Endothelial cell of umbilical vein (primary cell): ENCODE measurements around the gene TMEM33. TPM values are rescaled to one million over a fixed set of nuclear protein-coding genes. Genes with fewer than 3 reads are reported as not detected.

Experiments used
- BruUV-seq: library from RNA; stranded (reverse); fragments of 400-500 nt; replicated peaks from 2 replicates; lab custom pipeline; 2021; lab: Mats Ljungman, UMichigan
- CTCF ChIA-PET: fragments of 300-600, 350-600 bp; sonication (Branson Sonifier 250); formaldehyde crosslinking; loops from one replicate; lab custom pipeline; 2021; ENCODE audit warnings: antibody characterized with exemption, inconsistent platforms; lab: Charles Lee
- POLR2A ChIA-PET: fragments of 300-600, 350-600 bp; sonication (Branson Sonifier 250); formaldehyde crosslinking; loops from one replicate; lab custom pipeline; 2021; ENCODE audit warnings: antibody characterized with exemption, inconsistent platforms; lab: Charles Lee
- DNase-seq: peaks from one replicate; pipeline ENCODE4 v3.0.0-alpha.2; 2011; ENCODE audit warnings: low read depth, low spot score
- FAIRE-seq: peaks from 2 replicates; lab custom pipeline; 2011; peaks lifted over from hg19 to GRCh38; lab: Jason Lieb, UNC
- H2AFZ ChIP-seq: 2 replicates; pipeline ENCODE4 v1.6.0; 2012; ENCODE audit warnings: low read depth, low read length, control low read depth, inconsistent platforms
- H3K27ac ChIP-seq: 2 replicates; pipeline ENCODE4 v1.5.1; 2011; ENCODE audit warnings: low read depth, mild to moderate bottlenecking, control low read depth, low read length, moderate library complexity; ENCODE audit not compliant: insufficient read depth
- H3K27me3 ChIP-seq, 2 experiments: 2 replicates each; pipeline versions ENCODE4 v1.6.0 to v1.6.1; 2011; ENCODE audit warnings: low read length in 2 of 2, mixed read lengths in 1 of 2; ENCODE audit not compliant: control insufficient read depth in 2 of 2, insufficient read depth in 2 of 2
- H3K36me3 ChIP-seq, 2 experiments: 2 replicates in 1 of 2; 3 replicates in 1 of 2; pipeline ENCODE4 v1.5.1; 2011; ENCODE audit warnings: low read length in 2 of 2, mild to moderate bottlenecking in 1 of 2, moderate library complexity in 1 of 2; ENCODE audit not compliant: control insufficient read depth in 2 of 2, insufficient read depth in 2 of 2; ENCODE audit errors: extremely low read depth in 1 of 2
- H3K4me1 ChIP-seq: 3 replicates; pipeline ENCODE4 v1.5.1; 2011; ENCODE audit warnings: mild to moderate bottlenecking, low read length; ENCODE audit not compliant: control insufficient read depth, insufficient read depth; ENCODE audit errors: extremely low read depth
- H3K4me2 ChIP-seq: 2 replicates; pipeline ENCODE4 v1.6.1; 2011; ENCODE audit warnings: low read length, control low read depth, mixed read lengths; ENCODE audit not compliant: insufficient read depth
- H3K4me3 ChIP-seq, 3 experiments: fragments of 200-600 bp in 1 of 3; sonication (generic), shearing (Covaris generic) in 1 of 3; replicated peaks in 1 of 3; 2 replicates each; pipeline ENCODE4 v1.5.1; 2011 to 2016; ENCODE audit warnings: control low read depth in 3 of 3, low read length in 3 of 3, mild to moderate bottlenecking in 2 of 3, inconsistent platforms in 1 of 3, low read depth in 1 of 3, moderate library complexity in 1 of 3; ENCODE audit not compliant: insufficient read depth in 1 of 3
- H3K79me2 ChIP-seq: 2 replicates; pipeline ENCODE4 v1.6.0; 2012; ENCODE audit warnings: low read length, inconsistent platforms; ENCODE audit not compliant: control insufficient read depth, insufficient read depth
- H3K9ac ChIP-seq: replicated peaks from 2 replicates; pipeline ENCODE3; 2011; ENCODE audit warnings: low read length, control low read depth; ENCODE audit not compliant: insufficient read depth; ENCODE audit errors: extremely low read depth
- H3K9me1 ChIP-seq: replicated peaks from 3 replicates; pipeline ENCODE4 v1.6.0; 2011; ENCODE audit warnings: mild to moderate bottlenecking, low read length; ENCODE audit not compliant: control insufficient read depth, insufficient read depth; ENCODE audit errors: extremely low read depth
- H3K9me3 ChIP-seq: replicated peaks from 2 replicates; pipeline ENCODE4 v1.5.1; 2012; ENCODE audit warnings: low read length, inconsistent platforms; ENCODE audit not compliant: control insufficient read depth, insufficient read depth
- H4K20me1 ChIP-seq: replicated peaks from 2 replicates; pipeline ENCODE3; 2011; ENCODE audit warnings: mild to moderate bottlenecking, low read length; ENCODE audit not compliant: control insufficient read depth, insufficient read depth; ENCODE audit errors: extremely low read depth
- CTCF ChIP-seq, 2 donors: IDR thresholded peaks; 1 replicate in 1 of 2; 2 replicates in 1 of 2; pipeline ENCODE4 v1.5.1; 2011; ENCODE audit warnings: low read length in 2 of 2, mild to moderate bottlenecking in 2 of 2, moderate library complexity in 2 of 2, control low read depth in 1 of 2, inconsistent platforms in 1 of 2, low read depth in 1 of 2; ENCODE audit not compliant: insufficient read depth in 1 of 2; ENCODE audit errors: extremely low read depth in 1 of 2
- EZH2 ChIP-seq: IDR thresholded peaks from 2 replicates; pipeline ENCODE4 v1.6.1; 2012; ENCODE audit warnings: borderline replicate concordance, low read depth, mild to moderate bottlenecking, moderate library complexity, low read length, inconsistent platforms; ENCODE audit not compliant: severe bottlenecking
- FOS ChIP-seq: IDR thresholded peaks from 2 replicates; pipeline ENCODE4 v1.6.1; 2011; ENCODE audit warnings: mild to moderate bottlenecking, low read length, moderate library complexity, borderline replicate concordance; ENCODE audit not compliant: insufficient read depth
- GATA2 ChIP-seq: IDR thresholded peaks from 2 replicates; pipeline ENCODE4 v1.7.0; 2011; ENCODE audit warnings: low read depth, mild to moderate bottlenecking, moderate library complexity, mixed read lengths, low read length; ENCODE audit not compliant: insufficient read length, insufficient read depth
- JUN ChIP-seq: IDR thresholded peaks from 2 replicates; pipeline ENCODE4 v1.6.1; 2011; ENCODE audit warnings: borderline replicate concordance, low read depth; ENCODE audit not compliant: insufficient read length, insufficient read depth
- MAX ChIP-seq: IDR thresholded peaks from 2 replicates; pipeline ENCODE4 v1.6.1; 2011; ENCODE audit not compliant: insufficient read depth, insufficient read length
- MYC ChIP-seq: IDR thresholded peaks from one replicate; pipeline ENCODE4 v1.6.1; 2011; ENCODE audit warnings: mild to moderate bottlenecking, low read depth, low read length
- POLR2A ChIP-seq: IDR thresholded peaks from 2 replicates; pipeline ENCODE4 v1.6.1; 2012; ENCODE audit warnings: low read depth, mild to moderate bottlenecking, control low read depth, low read length
- POLR2AphosphoS5 ChIP-seq: IDR thresholded peaks from 2 replicates; pipeline ENCODE4 v1.6.1; 2012; ENCODE audit warnings: low read depth, mild to moderate bottlenecking, control low read depth, low read length, moderate library complexity; ENCODE audit not compliant: insufficient read depth
- dilution Hi-C: fragments of 300-500 bp; cut with MboI; formaldehyde crosslinking; loops from one replicate; pipeline ENCODE4 v1.15.0; 2019; ENCODE audit warnings: low sequenced_read_pairs; ENCODE audit not compliant: extremely low pct_ligation_motif_present
- intact Hi-C: fragments of 100-400 bp; cut with micrococcal nuclease; formaldehyde crosslinking; loops from one replicate; pipeline ENCODE4 v1.10.0; 2022
- polyA plus RNA-seq, 4 experiments: library from polyadenylated mRNA; depleted of rRNA in 3 of 4; stranded (reverse) in 3 of 4; unstranded in 1 of 4; fragments of >200 nt; gene quantifications; 2 replicates each; pipeline versions ENCODE4 v1.2.1 to v1.2.3, GENCODE V29; 2011 to 2012; ENCODE audit warnings: missing spikeins in 1 of 4
- total RNA-seq: library from RNA; stranded (reverse); gene quantifications from 2 replicates; pipeline ENCODE4 v1.2.3, GENCODE V29; 2021

Gene TMEM33
- total and polyA plus RNA-seq, 2 donors (not counting 3 experiments of a cell fraction or from before 2014, with no cell fraction given): 52.9 to 60.1 TPM

- Histone ChIP-seq H2AFZ (no peak overlapping the region), H3K27me3 (no peaks in the 10 kb centered on the region), H3K4me3 (no peak overlapping the region), H3K79me2 (no peaks in the 10 kb centered on the region), H3K9me3 (no peaks in the 10 kb centered on the region), H3K4me1 (no peaks in the 10 kb centered on the region), H3K4me2 (no peak overlapping the region), H3K9me1 (no peaks in the 10 kb centered on the region), H3K9ac (no peak overlapping the region), H3K27ac (no peak overlapping the region), H4K20me1 (no peaks in the 10 kb centered on the region), H3K36me3 (no peaks in the 10 kb centered on the region)
- dilution Hi-C loops: no loop called here
- BruUV-seq: no TSS peak
- TF ChIP-seq MYC: no peak
- no peak for TF ChIP-seq POLR2AphosphoS5
- TF ChIP-seq EZH2: no peak
- TF ChIP-seq CTCF (IDR thresholded peaks at IDR 0.05; ENCODE audit: extremely low read depth in 1 of 2, insufficient read depth in 1 of 2, low read depth in 1 of 2, low read length in 2 of 2): no peak
- TF ChIP-seq MAX: no peak
- no peak for TF ChIP-seq GATA2
- TF ChIP-seq FOS: no peak
- no peak for TF ChIP-seq POLR2A
- no peak for TF ChIP-seq JUN
- ChIA-PET POLR2A (no interaction called here), CTCF (interaction anchor here (0.9 to 1.5 kb wide), 3 partner anchors 10 to 14 kb away, joined by 4 to 5 read pairs (median 5); partner anchors contain the start of gene SLC30A9)
- DNase-seq: no peak
- no peak for FAIRE-seq
- intact Hi-C loops: no loop called here
These were observed 41.7 kb downstream of the TMEM33 start for GRCh38 chr4:41976775-41977516.
